Measurements from ENCODE around the gene NME5.

DNA sequence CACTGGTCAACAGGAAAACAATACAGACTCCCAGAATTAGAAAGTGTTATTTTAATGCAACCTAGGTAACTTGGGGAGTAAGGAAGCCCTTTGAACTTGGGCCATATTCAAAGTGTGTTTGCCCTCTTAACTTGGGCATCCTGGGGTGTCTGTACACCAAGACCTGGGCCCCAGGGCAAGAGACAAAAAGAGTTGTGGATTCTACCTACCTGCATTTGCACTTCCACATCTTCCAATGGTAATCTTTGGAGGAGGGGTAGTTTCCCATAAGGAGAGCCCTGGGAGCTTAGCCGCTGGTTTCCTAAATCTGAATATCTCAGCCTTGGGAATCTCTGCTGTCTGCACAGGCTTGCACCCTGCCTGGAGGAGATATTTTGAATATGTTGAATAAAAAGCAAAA is 46.9 kb downstream of the NME5 start:
- TF ChIP-seq POLR2A (IDR thresholded peaks at IDR 0.05; ENCODE audit: low read length) (no peak), GATA1 (IDR thresholded peaks at IDR 0.05; ENCODE audit: low read depth, low read length) (no peak)

Measured in erythroblast (primary cell).